Measurements from ENCODE around the gene CYP2A13.
"Not testable (repeated sequence)": the region's sequence is repeated elsewhere in the genome, so short reads cannot be mapped to it uniquely, and the experiment has no call there.

The CYP2A13 gene

DNA sequence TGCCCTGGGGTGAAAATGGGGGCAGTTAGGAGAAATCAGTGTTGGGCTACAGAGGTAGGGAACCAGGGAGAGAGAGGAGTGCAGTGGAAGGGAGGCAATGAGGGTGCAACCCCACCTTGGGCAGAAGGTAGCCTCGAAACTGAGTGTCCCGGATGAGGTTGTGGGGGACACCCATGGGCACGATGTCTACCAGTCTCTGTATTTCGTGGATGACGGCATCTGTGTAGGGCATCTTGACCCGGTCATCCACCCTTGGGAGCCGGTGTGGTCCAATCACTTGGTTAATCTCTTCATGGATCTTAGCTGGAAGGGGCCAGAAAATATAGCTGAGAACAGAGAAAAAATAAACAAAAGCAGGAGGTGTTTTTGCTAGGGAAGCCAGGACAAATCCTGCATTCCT lies 36.1 kb upstream of the CYP2A13 start:
- H3K9ac ChIP-seq (ENCODE audit: low read depth, low read length, poor library complexity); H3K4me3 ChIP-seq (ENCODE audit: low read length in 2 of 2); H3K4ac ChIP-seq (ENCODE audit: low read length); DNase-seq (ENCODE audit: low spot score); H2BK15ac ChIP-seq (ENCODE audit: low read length); H3K36me3 ChIP-seq (replicated peaks in 1 of 2; ENCODE audit: control insufficient read depth in 2 of 2, insufficient read depth in 2 of 2, low read length in 2 of 2); H2AK5ac ChIP-seq (ENCODE audit: low read depth, low read length); H3K4me2 ChIP-seq (ENCODE audit: insufficient read depth, low read length, poor library complexity, severe bottlenecking); H3K27me3 ChIP-seq (ENCODE audit: control insufficient read depth in 3 of 3, insufficient read depth in 3 of 3, low read depth in 1 of 3, low read length in 3 of 3); H3K23ac ChIP-seq (ENCODE audit: low read depth, low read length, poor library complexity); H4K8ac ChIP-seq (ENCODE audit: low read depth, low read length); H2BK5ac ChIP-seq (ENCODE audit: low read length); H3K18ac ChIP-seq (ENCODE audit: low read length); H4K91ac ChIP-seq (ENCODE audit: low read depth, low read length, poor library complexity); H3K9me3 ChIP-seq (replicated peaks in 1 of 2; ENCODE audit: control insufficient read depth in 2 of 2, insufficient read depth in 1 of 2, low read depth in 1 of 2, low read length in 2 of 2); H3K14ac ChIP-seq (ENCODE audit: low read length); H2AFZ ChIP-seq (ENCODE audit: low read length); H3K4me1 ChIP-seq (ENCODE audit: control insufficient read depth in 2 of 2, insufficient read depth in 1 of 2, low read depth in 1 of 2, low read length in 2 of 2); H3K27ac ChIP-seq (replicated peaks; ENCODE audit: low read length); H3K79me1 ChIP-seq (ENCODE audit: low read depth, low read length); H2BK120ac ChIP-seq (ENCODE audit: low read depth, low read length); H2BK12ac ChIP-seq (ENCODE audit: low read length): not testable (repeated sequence)
- WGBS, 2 donors (ENCODE audit: extremely low coverage in 2 of 2, insufficient read length in 2 of 2, insufficient replicate concordance in 1 of 2): no CpG with 5 or more reads among the region's 7 CpGs

DNA sequence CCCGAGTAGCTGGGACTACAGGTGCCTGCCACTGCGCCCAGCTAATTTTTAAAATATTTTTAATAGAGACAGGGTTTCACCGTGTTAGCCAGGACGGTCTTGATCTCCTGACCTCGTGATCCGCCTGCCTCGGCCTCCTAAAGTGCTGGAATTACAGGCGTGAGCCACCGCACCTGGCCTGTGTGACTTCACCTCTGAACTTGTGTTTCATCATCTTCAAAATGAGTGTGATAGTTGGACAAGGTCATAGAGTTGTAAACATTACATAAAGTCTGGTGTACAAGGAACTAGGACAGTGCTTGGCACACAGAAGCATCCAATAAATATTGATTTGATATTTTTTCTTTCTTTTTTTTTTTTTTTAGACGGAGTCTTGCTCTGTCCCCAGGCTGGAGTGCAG lies 34.9 kb upstream of the CYP2A13 start:
- H4K8ac ChIP-seq (ENCODE audit: low read depth, low read length); H4K91ac ChIP-seq (ENCODE audit: low read depth, low read length, poor library complexity); H3K4me1 ChIP-seq (ENCODE audit: control insufficient read depth in 2 of 2, insufficient read depth in 1 of 2, low read depth in 1 of 2, low read length in 2 of 2); H3K18ac ChIP-seq (ENCODE audit: low read length); H2BK12ac ChIP-seq (ENCODE audit: low read length); H3K9ac ChIP-seq (ENCODE audit: low read depth, low read length, poor library complexity); H2BK15ac ChIP-seq (ENCODE audit: low read length); H3K14ac ChIP-seq (ENCODE audit: low read length); H3K23ac ChIP-seq (ENCODE audit: low read depth, low read length, poor library complexity); H3K4me2 ChIP-seq (ENCODE audit: insufficient read depth, low read length, poor library complexity, severe bottlenecking); H2BK5ac ChIP-seq (ENCODE audit: low read length); H3K4me3 ChIP-seq (ENCODE audit: low read length in 2 of 2); H3K9me3 ChIP-seq (replicated peaks in 1 of 2; ENCODE audit: control insufficient read depth in 2 of 2, insufficient read depth in 1 of 2, low read depth in 1 of 2, low read length in 2 of 2); H3K79me1 ChIP-seq (ENCODE audit: low read depth, low read length); H3K27ac ChIP-seq (replicated peaks; ENCODE audit: low read length); H3K36me3 ChIP-seq (replicated peaks in 1 of 2; ENCODE audit: control insufficient read depth in 2 of 2, insufficient read depth in 2 of 2, low read length in 2 of 2); H3K4ac ChIP-seq (ENCODE audit: low read length); H3K27me3 ChIP-seq (ENCODE audit: control insufficient read depth in 3 of 3, insufficient read depth in 3 of 3, low read depth in 1 of 3, low read length in 3 of 3); H2BK120ac ChIP-seq (ENCODE audit: low read depth, low read length); DNase-seq (ENCODE audit: low spot score); H2AFZ ChIP-seq (ENCODE audit: low read length); H2AK5ac ChIP-seq (ENCODE audit: low read depth, low read length): not testable (repeated sequence)
- WGBS, 2 donors (ENCODE audit: extremely low coverage in 2 of 2, insufficient read length in 2 of 2, insufficient replicate concordance in 1 of 2): no CpG with 5 or more reads among the region's 10 CpGs

DNA sequence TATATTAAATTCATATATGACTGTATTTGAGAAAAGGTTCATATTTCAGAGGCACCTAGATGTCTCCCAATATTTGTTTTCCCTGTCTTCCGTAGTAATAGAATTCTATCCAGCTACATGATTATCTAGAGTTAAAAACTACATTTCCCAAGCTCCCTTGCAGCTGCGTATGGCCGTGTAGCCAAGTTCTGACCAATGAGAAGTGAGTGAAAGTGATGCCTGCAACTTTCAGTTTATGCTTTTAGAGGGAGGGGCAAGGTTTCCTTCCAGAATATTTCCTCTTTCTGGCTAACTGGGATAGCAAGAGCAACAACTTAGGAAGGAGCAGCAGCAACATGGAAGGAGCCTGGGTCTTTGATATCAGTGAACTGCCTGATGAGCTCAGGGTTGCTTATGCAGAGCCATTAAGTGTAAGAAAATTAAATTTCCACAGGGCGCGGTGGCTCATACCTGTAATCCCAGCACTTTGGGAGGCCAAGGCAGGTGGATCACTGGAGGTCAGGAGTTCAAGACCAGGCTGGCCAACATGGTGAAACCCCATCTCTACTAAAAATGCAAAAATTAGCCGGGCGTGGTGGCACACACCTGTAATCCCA lies 23.2 kb upstream of the CYP2A13 start:
- H3K79me1 ChIP-seq (ENCODE audit: low read depth, low read length): no peaks in the 10 kb centered on the region
- H3K18ac ChIP-seq (ENCODE audit: low read length): no peak overlapping the region
- no peak overlapping the region for H4K91ac ChIP-seq (ENCODE audit: low read depth, low read length, poor library complexity)
- H3K9ac ChIP-seq (ENCODE audit: low read depth, low read length, poor library complexity): no peak overlapping the region
- peaks cover 0 to 2% (median 0%) of the 10 kb centered on the region in 3 experiments for H3K27me3 ChIP-seq (ENCODE audit: control insufficient read depth in 3 of 3, insufficient read depth in 3 of 3, low read depth in 1 of 3, low read length in 3 of 3)
- no peak overlapping the region for H2AK5ac ChIP-seq (ENCODE audit: low read depth, low read length)
- no peak overlapping the region for H3K4ac ChIP-seq (ENCODE audit: low read length)
- no peak overlapping the region for H4K8ac ChIP-seq (ENCODE audit: low read depth, low read length)
- H3K27ac ChIP-seq (replicated peaks; ENCODE audit: low read length): no peak overlapping the region
- no peaks in the 10 kb centered on the region for H3K9me3 ChIP-seq (replicated peaks in 1 of 2; ENCODE audit: control insufficient read depth in 2 of 2, insufficient read depth in 1 of 2, low read depth in 1 of 2, low read length in 2 of 2)
- H2BK15ac ChIP-seq (ENCODE audit: low read length): no peak overlapping the region
- WGBS, 2 donors (ENCODE audit: extremely low coverage in 2 of 2, insufficient read length in 2 of 2, insufficient replicate concordance in 1 of 2): no CpG with 5 or more reads among the region's 7 CpGs
- H2BK120ac ChIP-seq (ENCODE audit: low read depth, low read length): no peak overlapping the region
- H3K36me3 ChIP-seq (replicated peaks in 1 of 2; ENCODE audit: control insufficient read depth in 2 of 2, insufficient read depth in 2 of 2, low read length in 2 of 2): no peaks in the 10 kb centered on the region
- no peak overlapping the region for H2BK12ac ChIP-seq (ENCODE audit: low read length)
- H3K4me2 ChIP-seq (ENCODE audit: insufficient read depth, low read length, poor library complexity, severe bottlenecking): no peak overlapping the region
- H3K4me1 ChIP-seq (ENCODE audit: control insufficient read depth in 2 of 2, insufficient read depth in 1 of 2, low read depth in 1 of 2, low read length in 2 of 2): no peaks in the 10 kb centered on the region
- no peak overlapping the region for H2BK5ac ChIP-seq (ENCODE audit: low read length)
- no peak for DNase-seq (ENCODE audit: low spot score)
- no peak overlapping the region for H3K14ac ChIP-seq (ENCODE audit: low read length)
- no peak overlapping the region for H3K4me3 ChIP-seq (ENCODE audit: low read length in 2 of 2)
- no peak overlapping the region for H3K23ac ChIP-seq (ENCODE audit: low read depth, low read length, poor library complexity)
- peak overlapping the region; percentile 73 for H2AFZ ChIP-seq (ENCODE audit: low read length)

- Histone ChIP-seq H2BK12ac (ENCODE audit: low read length) (no peak overlapping the region), H2AFZ (ENCODE audit: low read length) (no peak overlapping the region), H3K4me2 (ENCODE audit: insufficient read depth, low read length, poor library complexity, severe bottlenecking) (no peak overlapping the region), H3K23ac (ENCODE audit: low read depth, low read length, poor library complexity) (no peak overlapping the region), H3K9ac (ENCODE audit: low read depth, low read length, poor library complexity) (no peak overlapping the region), H4K8ac (ENCODE audit: low read depth, low read length) (no peak overlapping the region), H3K79me1 (ENCODE audit: low read depth, low read length) (no peaks in the 10 kb centered on the region), H3K18ac (ENCODE audit: low read length) (no peak overlapping the region), H3K4me1 (ENCODE audit: control insufficient read depth in 2 of 2, insufficient read depth in 1 of 2, low read depth in 1 of 2, low read length in 2 of 2) (no peaks in the 10 kb centered on the region), H2AK5ac (ENCODE audit: low read depth, low read length) (no peak overlapping the region), H3K27me3 (ENCODE audit: control insufficient read depth in 3 of 3, insufficient read depth in 3 of 3, low read depth in 1 of 3, low read length in 3 of 3) (no peaks in the 10 kb centered on the region), H4K91ac (ENCODE audit: low read depth, low read length, poor library complexity) (no peak overlapping the region), H2BK120ac (ENCODE audit: low read depth, low read length) (no peak overlapping the region), H3K4me3 (ENCODE audit: low read length in 2 of 2) (no peak overlapping the region), H3K4ac (ENCODE audit: low read length) (no peak overlapping the region), H3K14ac (ENCODE audit: low read length) (no peak overlapping the region), H2BK5ac (ENCODE audit: low read length) (no peak overlapping the region), H3K27ac (replicated peaks; ENCODE audit: low read length) (no peak overlapping the region), H3K9me3 (replicated peaks in 1 of 2; ENCODE audit: control insufficient read depth in 2 of 2, insufficient read depth in 1 of 2, low read depth in 1 of 2, low read length in 2 of 2) (no peaks in the 10 kb centered on the region), H3K36me3 (replicated peaks in 1 of 2; ENCODE audit: control insufficient read depth in 2 of 2, insufficient read depth in 2 of 2, low read length in 2 of 2) (no peaks in the 10 kb centered on the region), H2BK15ac (ENCODE audit: low read length) (no peak overlapping the region)
- no peak for DNase-seq (ENCODE audit: low spot score)
- WGBS, 2 donors (ENCODE audit: extremely low coverage in 2 of 2, insufficient read length in 2 of 2, insufficient replicate concordance in 1 of 2): no CpG with 5 or more reads among the region's 3 CpGs
Observed at GRCh38 chr19:41076286-41076685, 12.0 kb upstream of the CYP2A13 start.

All from neuronal stem cell (in vitro differentiated cells).